Measurements from ENCODE around the gene DNAJC13. TPM values are rescaled to one million over a fixed set of nuclear protein-coding genes. Genes with fewer than 3 reads are reported as not detected.
"Not testable (repeated sequence)": the region's sequence is repeated elsewhere in the genome, so short reads cannot be mapped to it uniquely, and the experiment has no call there.

DNAJC13 gene
- total RNA-seq (10 to 100 TPM; 26.7 to 40.5 (median 34.0) TPM), polyA plus RNA-seq (1 to 10 TPM; 6.3 to 8.9 TPM)
- long read RNA-seq, donor 1, partial matches to known transcripts, result 9 of 11 reads
- long read RNA-seq, donor 1, other reads (novel, unspliced or antisense), result 0 of 11 reads
- long read RNA-seq, donor 2, partial matches to known transcripts, result 12 of 15 reads
- long read RNA-seq, donor 2, other reads (novel, unspliced or antisense), result 1 of 15 reads
- long read RNA-seq, donor 3, partial matches to known transcripts, result 13 of 14 reads
- long read RNA-seq, donor 3, other reads (novel, unspliced or antisense), result 1 of 14 reads

- TF ChIP-seq CTCF (IDR thresholded peaks at IDR 0.05), result no peak
- Histone ChIP-seq H3K27ac (peak within 1 kb of the TSS; percentile 65 to 96 (median 90)), H3K36me3 (peaks cover 0 to 16% (median 0%) of the 10 kb centered on the region in 9 donors), H3K4me1 (peaks cover 2 to 44% (median 22%) of the 10 kb centered on the region in 9 donors), H3K27me3 (no peaks in the 10 kb centered on the region), H3K4me3 (peak within 1 kb of the TSS; percentile 88 to 100 (median 96)), H3K9me3 (no peaks in the 10 kb centered on the region)
- ATAC-seq, result peak; percentile 98 to 99 (median 98)
- peak; percentile 92 to 93 for DNase-seq
- intact Hi-C loops (cut with DNase I), result loop anchor here in 1 of 10 donors (10.0 kb wide), 1 partner anchor 162 kb away; no protein-coding TSS in a partner anchor
- 1% methylated on average over 63 of the region's 63 CpGs for WGBS, 2 donors
These were observed at the start of gene DNAJC13 for GRCh38 chr3:132416807-132417694. Gene DNAJC13, plus strand, starts transcription at chr3:132417502. Its CDS starts 17,049 bp downstream, at chr3:132434551.

GRCh38 chr3:132368515-132368914 is 48.8 kb upstream of the DNAJC13 start:
- no peaks in the 10 kb centered on the region for H3K4me1 ChIP-seq
- ATAC-seq, result no peak
- H3K27ac ChIP-seq, result no peak overlapping the region

GRCh38 chr3:132368962-132369361 is 48.3 kb upstream of the DNAJC13 start:
- no peak overlapping the region for H3K4me3 ChIP-seq

More at GRCh38 chr3:132368515-132368914, 48.8 kb upstream of the DNAJC13 start:
- no peaks in the 10 kb centered on the region for H3K9me3 ChIP-seq
- no peak overlapping the region for H3K4me3 ChIP-seq
- H3K27me3 ChIP-seq, result peaks cover 0 to 5% (median 0%) of the 10 kb centered on the region in 7 donors
- 87 to 93% methylated on average over 2 of the region's 2 CpGs for WGBS, 2 donors
- intact Hi-C loops (cut with DNase I), result no loop called here
- TF ChIP-seq CTCF (IDR thresholded peaks at IDR 0.05), result no peak
- H3K36me3 ChIP-seq, result peaks cover 0 to 14% (median 0%) of the 10 kb centered on the region in 9 donors
- DNase-seq, result no peak

GRCh38 chr3:132376945-132377354 is 40.4 kb upstream of the DNAJC13 start:
- intact Hi-C loops (cut with DNase I); H3K9me3 ChIP-seq; H3K36me3 ChIP-seq; H3K4me3 ChIP-seq; H3K4me1 ChIP-seq; ATAC-seq; DNase-seq; H3K27ac ChIP-seq: not testable (repeated sequence)
- WGBS, 2 donors, result 82 to 89% methylated on average over 25 of the region's 25 CpGs
- H3K27me3 ChIP-seq, result peaks cover 0 to 20% (median 0%) of the 10 kb centered on the region in 7 donors

More at GRCh38 chr3:132368962-132369361, 48.3 kb upstream of the DNAJC13 start:
- Histone ChIP-seq H3K9me3 (no peaks in the 10 kb centered on the region), H3K36me3 (peaks cover 0 to 14% (median 0%) of the 10 kb centered on the region in 9 donors), H3K27ac (no peak overlapping the region), H3K4me1 (no peaks in the 10 kb centered on the region), H3K27me3 (peaks cover 0 to 3% (median 0%) of the 10 kb centered on the region in 7 donors)
- no peak for TF ChIP-seq CTCF (IDR thresholded peaks at IDR 0.05)
- DNase-seq, result no peak
- intact Hi-C loops (cut with DNase I), result no loop called here
- ATAC-seq, result no peak

Data from heart right ventricle (tissue), 16 donors.